DMS 273 (cell line): ENCODE data around the gene TENM3.
A peak's percentile ranks its signal among the peaks of the same experiment; 100 is the strongest.

Experiments used
- DNase-seq: peaks from one replicate; lab custom pipeline; 2025; ENCODE audit not compliant: unreplicated experiment; lab: John Stamatoyannopoulos, UW

TENM3 gene

DNA sequence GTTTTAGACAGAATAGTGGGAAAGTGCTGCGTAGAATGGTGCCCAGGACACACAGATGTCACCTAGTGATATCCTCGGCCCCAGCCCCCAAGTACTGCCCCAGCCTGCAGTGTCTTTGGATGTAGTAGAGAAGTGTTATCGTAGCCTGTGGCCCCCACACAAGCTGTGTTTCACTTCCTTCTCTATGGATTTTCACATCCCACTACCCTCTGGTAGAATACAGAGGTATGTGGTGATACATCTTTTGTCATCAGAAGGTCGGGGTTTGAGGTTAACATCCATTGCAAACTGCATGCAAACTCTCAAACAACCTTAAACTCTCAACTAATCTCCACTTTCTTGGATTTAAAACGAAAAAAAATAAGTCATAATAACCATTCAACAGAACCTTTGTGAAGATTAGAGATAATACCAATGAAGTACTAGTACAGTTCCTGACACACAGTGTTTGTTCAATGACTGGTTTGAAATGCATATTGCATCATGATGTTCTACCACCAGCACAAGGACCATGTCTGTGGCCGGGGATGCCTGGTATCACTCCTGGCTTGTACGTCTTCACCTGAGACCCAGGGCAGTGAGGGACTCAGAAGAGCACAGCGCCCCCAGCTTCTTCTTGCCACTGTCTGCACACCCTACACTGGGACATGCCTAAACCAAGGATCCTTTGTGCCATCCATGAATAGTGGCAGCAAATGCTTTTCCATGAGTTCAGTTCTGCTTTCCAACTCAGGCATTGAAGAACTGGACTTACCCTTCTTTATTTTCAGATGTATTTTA lies 406.7 kb downstream of the TENM3 start:
- DNase-seq, result no peak

DNA sequence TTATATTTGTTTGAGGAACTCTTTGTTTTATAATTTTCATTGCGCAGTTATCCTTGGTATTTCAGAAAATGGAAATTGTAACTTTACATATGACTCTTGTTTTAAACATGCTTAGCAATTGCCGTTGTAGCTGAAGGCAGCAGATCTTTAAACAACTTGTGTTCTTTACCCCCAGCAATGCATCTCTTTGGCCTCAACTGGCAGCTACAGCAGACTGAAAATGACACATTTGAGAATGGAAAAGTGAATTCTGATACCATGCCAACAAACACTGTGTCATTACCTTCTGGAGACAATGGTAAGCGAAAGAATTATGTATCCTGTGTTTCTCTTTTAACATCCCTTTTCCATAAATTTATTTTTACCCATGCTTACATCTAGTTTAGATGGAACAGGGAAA lies 410.4 kb downstream of the TENM3 start:
- no peak for DNase-seq

DNA sequence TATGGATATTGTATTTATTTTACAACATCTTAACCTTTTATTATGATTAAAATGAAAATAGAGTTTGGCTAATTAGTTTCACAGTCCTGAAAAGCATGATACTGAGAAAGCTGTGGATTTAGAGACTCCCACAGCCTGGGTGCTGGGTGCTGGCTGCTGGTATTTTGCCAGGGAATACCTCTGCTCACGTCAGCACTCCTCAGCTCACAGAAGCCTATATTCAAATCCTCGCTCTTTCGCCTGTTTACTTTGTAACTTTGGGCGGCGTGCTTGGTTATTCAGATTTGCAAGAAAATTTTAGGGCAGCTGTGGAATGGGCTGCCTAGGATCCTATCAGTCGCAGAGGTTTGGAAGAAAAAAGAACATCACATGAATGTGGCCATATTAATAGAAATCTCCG lies 412.1 kb downstream of the TENM3 start:
- no peak for DNase-seq

- no peak for DNase-seq
Measured at GRCh38 chr4:182662551-182662950, 419.3 kb downstream of the TENM3 start.

DNA sequence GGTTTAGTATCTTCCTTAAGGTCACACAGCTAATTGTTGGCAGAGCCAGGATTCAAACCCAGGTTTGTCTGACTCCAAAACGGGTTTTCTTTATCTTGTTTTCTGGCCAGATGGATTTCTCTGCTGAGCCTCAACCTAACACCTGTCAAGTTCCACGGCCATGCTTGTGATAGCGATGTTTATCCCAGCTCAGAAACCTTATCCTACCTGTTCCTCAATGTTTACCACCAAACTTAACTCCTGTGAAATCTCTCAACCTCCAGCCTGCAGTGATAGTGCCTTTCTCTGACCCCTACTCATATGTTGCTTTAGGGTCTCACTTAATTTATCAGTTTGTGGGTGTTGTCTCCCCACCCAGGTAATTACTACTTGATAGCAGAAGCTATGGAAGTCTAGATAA lies 428.0 kb downstream of the TENM3 start:
- no peak for DNase-seq

- no peak for DNase-seq
Measured at GRCh38 chr4:182671749-182672148, 428.5 kb downstream of the TENM3 start.

- no peak for DNase-seq
Measured at GRCh38 chr4:182678590-182678989, 435.4 kb downstream of the TENM3 start.

DNA sequence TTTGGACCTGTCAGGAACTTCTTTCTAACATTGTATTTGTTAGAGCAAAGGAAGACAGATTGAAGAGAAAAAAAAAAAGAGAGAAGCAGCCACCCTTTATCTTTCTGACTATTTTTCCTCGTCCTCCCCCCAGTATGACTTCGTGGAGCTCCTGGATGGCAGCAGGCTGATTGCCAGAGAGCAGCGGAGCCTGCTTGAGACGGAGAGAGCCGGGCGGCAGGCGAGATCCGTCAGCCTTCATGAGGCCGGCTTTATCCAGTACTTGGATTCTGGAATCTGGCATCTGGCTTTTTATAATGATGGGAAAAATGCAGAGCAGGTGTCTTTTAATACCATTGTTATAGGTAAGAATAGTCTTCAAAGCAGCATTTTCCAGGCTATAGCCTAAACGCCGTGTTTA lies 436.3 kb downstream of the TENM3 start:
- no peak for DNase-seq

DNA sequence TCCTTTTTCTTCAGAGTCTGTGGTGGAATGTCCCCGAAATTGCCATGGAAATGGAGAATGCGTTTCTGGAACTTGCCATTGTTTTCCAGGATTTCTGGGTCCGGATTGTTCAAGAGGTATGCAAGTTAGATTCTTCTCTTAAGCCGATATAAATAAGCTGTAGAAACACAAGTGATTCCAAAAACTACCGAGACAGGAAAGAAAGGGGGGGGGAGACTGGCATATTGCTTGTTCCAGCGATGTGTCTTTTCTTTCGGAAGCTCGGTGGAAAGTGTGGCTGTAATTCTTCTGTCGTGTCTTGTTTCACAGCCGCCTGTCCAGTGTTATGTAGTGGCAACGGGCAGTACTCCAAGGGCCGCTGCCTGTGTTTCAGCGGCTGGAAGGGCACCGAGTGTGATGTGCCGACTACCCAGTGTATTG lies 437.0 kb downstream of the TENM3 start:
- DNase-seq, result no peak

- no peak for DNase-seq
Measured at GRCh38 chr4:182683661-182684060, 440.5 kb downstream of the TENM3 start.

- DNase-seq, result no peak
Measured at GRCh38 chr4:182684796-182685195, 441.6 kb downstream of the TENM3 start.

GRCh38 chr4:182688081-182688480 lies 444.9 kb downstream of the TENM3 start:
- no peak for DNase-seq

- no peak for DNase-seq
Measured at GRCh38 chr4:182694551-182694950, 451.3 kb downstream of the TENM3 start.

DNA sequence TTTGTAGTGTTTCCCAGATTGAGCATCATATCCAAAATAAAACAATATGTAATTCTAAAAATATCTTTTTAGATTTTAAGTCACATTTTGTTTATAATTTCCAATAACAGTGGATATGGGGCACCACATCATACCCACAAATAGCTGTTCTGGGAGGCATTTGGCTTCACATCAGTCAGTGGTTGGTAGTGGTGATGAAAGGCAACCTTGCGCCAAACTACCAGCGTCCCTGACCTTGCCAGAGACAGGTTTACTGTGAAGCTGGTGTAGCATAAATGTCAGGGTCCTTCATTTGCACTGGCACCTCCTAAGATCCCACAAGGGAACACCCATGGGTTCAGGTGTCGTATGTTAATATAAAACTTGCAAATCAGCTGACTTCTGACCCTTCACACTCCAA lies 451.8 kb downstream of the TENM3 start:
- DNase-seq, result no peak

- DNase-seq, result no peak
Measured at GRCh38 chr4:182695842-182696241, 452.6 kb downstream of the TENM3 start.

DNA sequence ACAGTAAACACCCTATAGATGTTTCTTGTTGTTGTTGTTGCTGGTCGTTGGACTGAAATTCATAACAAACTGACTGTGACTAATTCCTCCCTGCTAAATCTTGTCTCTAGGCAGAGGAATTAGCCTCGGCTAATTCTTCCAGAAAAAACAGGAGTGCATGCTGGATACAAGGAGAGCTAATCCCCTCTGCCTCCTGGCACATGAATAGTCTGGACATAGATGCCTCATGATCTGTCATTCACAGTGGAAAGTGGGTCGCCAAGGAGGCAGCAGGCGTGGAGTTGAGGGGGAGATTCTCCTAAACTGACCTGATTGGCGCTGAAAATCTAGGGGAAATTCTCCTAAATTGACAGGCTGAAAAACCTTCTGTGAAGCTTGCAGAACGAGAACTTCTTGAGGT lies 453.9 kb downstream of the TENM3 start:
- no peak for DNase-seq

DNA sequence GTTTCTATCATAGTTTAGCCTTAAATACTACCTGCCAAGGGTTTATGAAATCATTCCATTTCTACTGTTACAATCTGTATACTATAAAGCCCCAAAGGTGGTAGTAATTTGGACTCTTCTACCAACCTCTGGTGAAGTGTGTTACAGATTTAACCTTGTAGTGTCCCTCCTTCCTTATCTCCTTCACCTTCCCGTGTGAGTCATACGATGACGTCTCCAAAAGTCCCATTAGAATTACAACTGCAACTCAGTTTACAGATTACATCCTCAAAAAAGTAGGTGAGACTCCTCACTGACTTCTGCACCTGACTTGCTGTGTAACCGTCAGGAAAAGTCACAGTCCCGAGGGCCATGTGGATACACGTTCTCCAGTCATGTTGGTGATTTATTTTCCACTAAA lies 455.0 kb downstream of the TENM3 start:
- no peak for DNase-seq

GRCh38 chr4:182699201-182699600 lies 456.0 kb downstream of the TENM3 start:
- DNase-seq, result no peak

DNA sequence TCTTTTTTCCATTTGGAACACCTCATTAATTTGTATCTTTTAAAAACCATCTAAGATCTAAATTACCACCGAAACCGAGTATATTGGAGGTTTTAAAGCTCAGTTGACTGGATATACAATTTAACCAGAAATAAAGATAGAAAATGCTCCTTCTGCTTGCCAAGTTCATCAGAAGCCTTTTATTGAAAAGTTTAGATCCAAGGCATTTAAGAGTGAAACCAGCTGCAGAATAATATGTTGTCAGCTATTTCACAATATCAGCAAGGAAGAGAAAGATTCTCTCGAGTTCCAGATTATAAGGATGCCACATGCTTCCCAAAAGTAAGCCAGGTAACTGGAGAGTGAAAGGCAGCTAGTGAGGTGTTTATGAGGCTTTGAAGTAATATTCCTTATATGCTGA lies 456.6 kb downstream of the TENM3 start:
- no peak for DNase-seq

GRCh38 chr4:182700362-182701160 lies 457.4 kb downstream of the TENM3 start:
- peak; percentile 74 for DNase-seq

GRCh38 chr4:182704077-182704476 lies 460.9 kb downstream of the TENM3 start:
- no peak for DNase-seq

GRCh38 chr4:182704948-182705347 lies 461.7 kb downstream of the TENM3 start:
- DNase-seq, result no peak
